K562 (cell line): ENCODE measurements around the gene ENO2. TPM values are rescaled to one million over a fixed set of nuclear protein-coding genes. Genes with fewer than 3 reads are reported as not detected.

Source experiments
- ATAC-seq: fragments of 200-7000 bp; cut with Tn5 transposase; 3 replicates; pipeline ENCODE4 v1.9.1; 2020; ENCODE audit warnings: moderate library complexity
- BruUV-seq: library from RNA; stranded (reverse); fragments of 400-500 nt; replicated peaks from 2 replicates; lab custom pipeline; 2021; lab: Mats Ljungman, UMichigan
- CTCF ChIA-PET: fragments of 300-600 bp; formaldehyde crosslinking; extraction: SDS; loops from one replicate; lab custom pipeline; 2021; ENCODE audit warnings: low intra/inter-chr PET ratio; lab: Yijun Ruan, JAX
- POLR2A ChIA-PET: fragments of 300-600, 350-650 bp; sonication (Branson Sonifier 250); formaldehyde crosslinking; extraction: SDS; loops from one replicate; lab custom pipeline; 2021; ENCODE audit warnings: antibody characterized with exemption, inconsistent platforms; lab: Yijun Ruan, JAX
- DNase-seq, 4 experiments: peaks; one replicate each; pipeline versions ENCODE4 v3.0.0 to v3.0.0-alpha.2; 2011 to 2018; ENCODE audit warnings: low spot score in 3 of 4, mixed read lengths in 3 of 4; ENCODE audit errors: extremely low read depth in 1 of 4
- FAIRE-seq: peaks from 2 replicates; lab custom pipeline; 2011; peaks lifted over from hg19 to GRCh38; lab: Jason Lieb, UNC
- H2AFZ ChIP-seq: 2 replicates; pipeline ENCODE4 v1.6.0; 2011; ENCODE audit warnings: low read depth, low read length, control low read depth, inconsistent platforms
- H3K27ac ChIP-seq: fragments of 200-600 bp; 3 replicates; pipeline ENCODE4 v1.8.0; 2011; ENCODE audit warnings: low read depth, mild to moderate bottlenecking, control low read depth, inconsistent platforms, low read length, moderate library complexity, mixed read lengths; ENCODE audit errors: extremely low read depth
- H3K27me3 ChIP-seq, 2 experiments: fragments of 300-600 bp in 1 of 2; 2 replicates in 1 of 2; 3 replicates in 1 of 2; pipeline versions ENCODE4 v1.6.0 to v1.8.0; 2011; ENCODE audit warnings: inconsistent platforms in 2 of 2, low read length in 2 of 2, mild to moderate bottlenecking in 1 of 2, mixed read lengths in 1 of 2, moderate library complexity in 1 of 2; ENCODE audit not compliant: control insufficient read depth in 2 of 2, insufficient read depth in 2 of 2
- H3K36me3 ChIP-seq: fragments of 300-600 bp; 3 replicates; pipeline ENCODE4 v1.8.0; 2011; ENCODE audit warnings: mild to moderate bottlenecking, low read length, inconsistent platforms; ENCODE audit not compliant: control insufficient read depth, insufficient read depth
- H3K4me1 ChIP-seq, 2 experiments: fragments of 200-600 bp in 1 of 2; replicated peaks in 1 of 2; 2 replicates in 1 of 2; 3 replicates in 1 of 2; pipeline versions ENCODE4 v1.5.1 to v1.8.0; 2011; ENCODE audit warnings: inconsistent platforms in 2 of 2, low read length in 2 of 2, mild to moderate bottlenecking in 1 of 2, mixed read lengths in 1 of 2, moderate library complexity in 1 of 2; ENCODE audit not compliant: control insufficient read depth in 2 of 2, insufficient read depth in 2 of 2
- H3K4me2 ChIP-seq: 2 replicates; pipeline ENCODE4 v1.6.1; 2011; ENCODE audit warnings: low read length, control low read depth, inconsistent platforms, mixed read lengths; ENCODE audit not compliant: insufficient read depth
- H3K4me3 ChIP-seq: fragments of 200-600 bp; sonication (generic), shearing (Covaris generic); 2 replicates; pipeline ENCODE4 v1.5.1; 2016; ENCODE audit warnings: control low read depth, inconsistent platforms
- H3K79me2 ChIP-seq: fragments of 200-600 bp; 3 replicates; pipeline ENCODE4 v1.8.0; 2011; ENCODE audit warnings: low read length, inconsistent platforms; ENCODE audit not compliant: control insufficient read depth, insufficient read depth
- H3K9ac ChIP-seq, 2 experiments: 2 replicates each; pipeline versions ENCODE4 v1.6.0 to v1.6.1; 2011; ENCODE audit warnings: low read depth in 2 of 2, low read length in 2 of 2, control low read depth in 1 of 2, inconsistent platforms in 1 of 2, mild to moderate bottlenecking in 1 of 2, mixed read lengths in 1 of 2; ENCODE audit not compliant: insufficient read depth in 1 of 2
- H3K9me1 ChIP-seq: one replicate; pipeline ENCODE4 v1.6.0; 2011; ENCODE audit warnings: inconsistent platforms, mild to moderate bottlenecking, low read length, moderate library complexity; ENCODE audit not compliant: control insufficient read depth, insufficient read depth
- H3K9me3 ChIP-seq: replicated peaks from 2 replicates; pipeline ENCODE4 v1.5.1; 2011; ENCODE audit warnings: low read depth, low read length, inconsistent platforms; ENCODE audit not compliant: control insufficient read depth, insufficient read depth
- H4K20me1 ChIP-seq: replicated peaks from 2 replicates; pipeline ENCODE4 v1.6.1; 2011; ENCODE audit warnings: low read length, inconsistent platforms, mixed read lengths; ENCODE audit not compliant: control insufficient read depth, insufficient read depth
- HOXB6 ChIP-seq: fragments of 250-450 bp; sonication (Bioruptor Pico); IDR thresholded peaks from 2 replicates; pipeline ENCODE4 v1.5.1; 2022; ENCODE audit warnings: mild to moderate bottlenecking, borderline replicate concordance
- ILF3 ChIP-seq: fragments of 450-650 bp; IDR thresholded peaks from 2 replicates; pipeline ENCODE4 v1.6.1; 2018; ENCODE audit warnings: antibody characterized with exemption, mild to moderate bottlenecking, moderate library complexity, borderline replicate concordance
- KLF10 ChIP-seq: fragments of 250-450 bp; sonication (Bioruptor Pico); IDR thresholded peaks from 2 replicates; pipeline ENCODE4 v1.6.1; 2021; ENCODE audit warnings: matching md5 sums
- PYGO2 ChIP-seq: fragments of 450-650 bp; IDR thresholded peaks from 2 replicates; pipeline ENCODE4 v1.6.1; 2016; ENCODE audit warnings: mild to moderate bottlenecking, missing genetic modification characterization, moderate library complexity, missing compliant biosample characterization
- ZBTB17 ChIP-seq: fragments of 450-650 bp; formaldehyde crosslinking; IDR thresholded peaks from 2 replicates; pipeline ENCODE4 v1.4.0; 2020; ENCODE audit warnings: mild to moderate bottlenecking
- ZNF583 ChIP-seq: fragments of 250-450 bp; sonication (Bioruptor Pico); IDR thresholded peaks from 2 replicates; pipeline ENCODE4 v1.4.0; 2020
- WGBS: fragments of 100-300 bp; shearing (Covaris generic); methylation state at CpG from one replicate; pipeline ENCODE4 v1.1.6; 2016; ENCODE audit warnings: low coverage, mixed read lengths; ENCODE audit not compliant: insufficient coverage; ENCODE audit errors: missing lambda C conversion rate; 5-methylcytosine and 5-hydroxymethylcytosine counted together
- in situ Hi-C: fragments of 300-500 bp; cut with MboI; formaldehyde crosslinking; loops from 4 replicates; pipeline ENCODE4 v1.15.0; 2018; ENCODE audit warnings: inconsistent platforms, mixed read lengths
- intact Hi-C: fragments of 100-400 bp; cut with micrococcal nuclease; formaldehyde crosslinking; loops from 2 replicates; pipeline ENCODE4 v1.14.2; 2022
- polyA plus RNA-seq, 8 experiments: library from polyadenylated mRNA; depleted of rRNA in 4 of 8; stranded (reverse) in 5 of 8; unstranded in 3 of 8; fragments of >200 nt; fragmentation: Nextera tagmentation in 2 of 8; fragmentation: Illumina TruSeq in 1 of 8; extraction: Ambion mirVana in 2 of 8; extraction: Trizol in 1 of 8; gene quantifications; 2 replicates each; pipeline versions ENCODE4 v1.2.1 to v1.2.3, GENCODE V29; 2011 to 2014; ENCODE audit warnings: inconsistent platforms in 1 of 8, missing spikeins in 1 of 8
- total RNA-seq, 7 experiments: library from RNA; depleted of rRNA in 6 of 7; stranded (reverse); fragments of >200 nt in 6 of 7; fragmentation: Illumina TruSeq in 2 of 7; extraction: Trizol in 2 of 7; gene quantifications; 2 replicates each; pipeline versions ENCODE4 v1.2.1 to v1.2.3, GENCODE V29; 2011 to 2021; ENCODE audit warnings: low replicate concordance in 1 of 7

ENO2 gene
- total and polyA plus RNA-seq, 9 of the 15 experiments (the other 6 are each of a cell fraction or from before 2014, with no cell fraction given): 10.9 to 43.3 (median 21.0) TPM

DNA sequence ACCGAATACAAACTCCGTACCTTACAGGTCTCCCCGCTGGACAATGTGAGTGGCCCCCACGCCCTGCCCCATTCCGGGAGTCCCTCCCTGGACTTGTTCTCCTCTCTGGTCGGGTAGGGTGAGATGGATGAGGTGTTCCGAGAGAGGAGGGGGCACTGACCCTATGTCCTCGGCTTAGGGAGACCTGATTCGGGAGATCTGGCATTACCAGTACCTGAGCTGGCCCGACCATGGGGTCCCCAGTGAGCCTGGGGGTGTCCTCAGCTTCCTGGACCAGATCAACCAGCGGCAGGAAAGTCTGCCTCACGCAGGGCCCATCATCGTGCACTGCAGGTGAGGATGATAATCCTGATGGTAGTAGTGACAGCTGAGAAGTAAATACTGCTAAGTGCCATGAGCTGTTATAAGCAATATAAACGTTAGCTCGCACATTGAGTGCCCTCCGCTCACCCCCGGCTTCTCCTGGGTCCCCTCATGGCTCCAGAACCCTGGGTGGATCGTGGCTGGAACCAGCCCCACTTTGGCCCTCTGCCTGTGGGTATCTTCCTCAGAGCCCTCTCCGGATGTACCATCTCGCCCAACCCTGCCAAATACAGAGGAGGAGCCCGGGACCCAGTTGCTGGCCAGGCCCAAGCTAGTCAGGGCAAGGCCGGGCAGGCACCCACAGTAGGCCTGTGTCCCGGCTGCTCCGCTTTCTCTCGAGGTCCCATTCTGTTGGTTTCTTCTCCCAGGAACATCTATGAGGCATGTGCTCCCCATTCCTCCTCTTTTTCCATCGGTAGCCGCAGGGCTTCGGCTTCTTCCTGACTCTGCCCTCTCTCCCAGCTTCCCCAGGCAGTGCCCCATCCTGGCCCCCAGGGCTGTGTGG is 43.6 kb downstream of the ENO2 start:
- Histone ChIP-seq H3K4me3 (no peak overlapping the region), H3K27ac (no peak overlapping the region), H3K9me3 (no peaks in the 10 kb centered on the region), H2AFZ (no peak overlapping the region), H3K9ac (peak overlapping the region in 1 of 2 experiments; percentile 7; a peak in 1 of 4 replicates), H3K36me3 (no peaks in the 10 kb centered on the region), H3K4me1 (peaks cover 28 to 70% of the 10 kb centered on the region in 2 experiments), H3K4me2 (no peak overlapping the region), H3K9me1 (no peaks in the 10 kb centered on the region), H3K79me2 (peaks cover 10% of the 10 kb centered on the region; the same call in 2 of the 3 replicates), H4K20me1 (no peaks in the 10 kb centered on the region), H3K27me3 (no peaks in the 10 kb centered on the region)
- in situ Hi-C loops (no loop called here), intact Hi-C loops (no loop called here)
- ChIA-PET CTCF (no interaction called here), POLR2A (interaction anchor here (0.5 to 8.0 kb wide), 3 partner anchors 13 to 337 kb away, joined by 3 to 98 read pairs (median 4); partner anchors contain the start of genes C12orf57 and RNU7-1)
- 79% methylated on average over 20 of the region's 28 CpGs for WGBS
- FAIRE-seq: no peak
- no TSS peak for BruUV-seq
- ATAC-seq: no peak
- no peak for DNase-seq
- no peak for TF ChIP-seq ZBTB17 (CRISPR knock-in tag)
- TF ChIP-seq ZNF583 (CRISPR knock-in tag): no peak
- no peak for TF ChIP-seq ILF3
- TF ChIP-seq PYGO2 (tag): no peak
- no peak for TF ChIP-seq HOXB6 (CRISPR knock-in tag)
- TF ChIP-seq KLF10 (CRISPR knock-in tag): no peak
